Activated CD4-positive, alpha-beta memory T cell treated with anti-CD3 and anti-CD28 coated beads, Interleukin-2, amount 10 ng/mL, durations not matched to agents 7 days and 5 days (primary cell): ENCODE measurements around the gene RDH13. TPM values are rescaled to one million over a fixed set of nuclear protein-coding genes. Genes with fewer than 3 reads are reported as not detected.
"Not testable (repeated sequence)": the region's sequence is repeated elsewhere in the genome, so short reads cannot be mapped to it uniquely, and the experiment has no call there.

Experiments used
- CTCF ChIA-PET: fragments of 350-600 bp; sonication (Branson Sonifier 250); formaldehyde crosslinking; loops from one replicate; lab custom pipeline; 2021; ENCODE audit warnings: antibody characterized with exemption, inconsistent platforms; lab: Charles Lee
- POLR2A ChIA-PET: fragments of 350-600 bp; sonication (Branson Sonifier 250); formaldehyde crosslinking; loops from one replicate; lab custom pipeline; 2021; ENCODE audit warnings: antibody characterized with exemption; lab: Charles Lee
- DNase-seq: peaks from one replicate; pipeline ENCODE4 v3.0.0-alpha.2; 2020
- H3K27ac Mint-ChIP-seq: one replicate; pipeline ENCODE4 v1.8.0; 2021; ENCODE audit warnings: mild to moderate bottlenecking, mixed read lengths
- H3K27me3 Mint-ChIP-seq: one replicate; pipeline ENCODE4 v1.8.0; 2021; ENCODE audit warnings: mixed read lengths
- H3K36me3 Mint-ChIP-seq: one replicate; pipeline ENCODE4 v1.8.0; 2021; ENCODE audit warnings: low read depth, mixed read lengths
- H3K4me1 Mint-ChIP-seq: one replicate; pipeline ENCODE4 v1.8.0; 2021; ENCODE audit warnings: mixed read lengths
- H3K4me3 Mint-ChIP-seq: one replicate; pipeline ENCODE4 v1.8.0; 2021; ENCODE audit warnings: mild to moderate bottlenecking, mixed read lengths
- H3K9me3 Mint-ChIP-seq: one replicate; pipeline ENCODE4 v1.8.0; 2021; ENCODE audit warnings: mixed read lengths
- total RNA-seq, 2 experiments: library from RNA; stranded (reverse); gene quantifications; one replicate each; pipeline ENCODE4 v1.2.3, GENCODE V29; 2021

The RDH13 gene
- total RNA-seq, 2 experiments from 2014 or later = 15.3 to 15.5 TPM

- H3K36me3 Mint-ChIP-seq = peaks cover 58% of the 10 kb centered on the region
- ChIA-PET POLR2A (no interaction called here), CTCF (no interaction called here)
- peaks cover 23% of the 10 kb centered on the region for H3K4me1 Mint-ChIP-seq
- DNase-seq = no peak
- no peaks in the 10 kb centered on the region for H3K27me3 Mint-ChIP-seq
- H3K27ac Mint-ChIP-seq = no peak overlapping the region
- H3K4me3 Mint-ChIP-seq = no peak overlapping the region
- peaks cover 2% of the 10 kb centered on the region for H3K9me3 Mint-ChIP-seq
These were observed 17.9 kb downstream of the RDH13 start for GRCh38 chr19:55044771-55045716.

- no peak for DNase-seq
- ChIA-PET CTCF (no interaction called here), POLR2A (no interaction called here)
- H3K9me3 Mint-ChIP-seq = peaks cover 4% of the 10 kb centered on the region
- peaks cover 62% of the 10 kb centered on the region for H3K36me3 Mint-ChIP-seq
- H3K4me3 Mint-ChIP-seq = no peak overlapping the region
- peaks cover 25% of the 10 kb centered on the region for H3K4me1 Mint-ChIP-seq
- no peak overlapping the region for H3K27ac Mint-ChIP-seq
- H3K27me3 Mint-ChIP-seq = no peaks in the 10 kb centered on the region
These were observed 18.7 kb downstream of the RDH13 start for GRCh38 chr19:55044286-55044685.

- Mint-ChIP-seq H3K27me3 (no peaks in the 10 kb centered on the region), H3K36me3 (peaks cover 59% of the 10 kb centered on the region), H3K4me1 (peaks cover 25% of the 10 kb centered on the region), H3K4me3 (peak overlapping the region; percentile 64), H3K27ac (peak overlapping the region; percentile 94), H3K9me3 (peaks cover 4% of the 10 kb centered on the region)
- CTCF ChIA-PET = no interaction called here
- POLR2A ChIA-PET = interaction anchor here (0.7 kb wide), 1 partner anchor 38 kb away, joined by 3 read pairs; no protein-coding TSS in a partner anchor
- no peak for DNase-seq
These were observed 20.3 kb downstream of the RDH13 start for GRCh38 chr19:55042688-55043087.

GRCh38 chr19:55042344-55042678 is 20.6 kb downstream of the RDH13 start:
- DNase-seq = no peak
- no peaks in the 10 kb centered on the region for H3K27me3 Mint-ChIP-seq
- H3K9me3 Mint-ChIP-seq = peaks cover 4% of the 10 kb centered on the region
- POLR2A ChIA-PET = interaction anchor here (0.7 kb wide), 1 partner anchor 37 kb away, joined by 3 read pairs; no protein-coding TSS in a partner anchor
- H3K4me3 Mint-ChIP-seq = peak overlapping the region; percentile 64
- CTCF ChIA-PET = interaction anchor here (0.6 to 0.8 kb wide), 2 partner anchors 462 to 547 kb away, joined by 3 to 4 read pairs; no protein-coding TSS in a partner anchor
- peaks cover 59% of the 10 kb centered on the region for H3K36me3 Mint-ChIP-seq
- H3K4me1 Mint-ChIP-seq = peaks cover 25% of the 10 kb centered on the region
- peak overlapping the region; percentile 94 for H3K27ac Mint-ChIP-seq

GRCh38 chr19:55041627-55042343 is 21.2 kb downstream of the RDH13 start:
- H3K27ac Mint-ChIP-seq = peak overlapping the region; percentile 94
- H3K4me1 Mint-ChIP-seq = peaks cover 25% of the 10 kb centered on the region
- peaks cover 4% of the 10 kb centered on the region for H3K9me3 Mint-ChIP-seq
- H3K36me3 Mint-ChIP-seq = peaks cover 59% of the 10 kb centered on the region
- H3K4me3 Mint-ChIP-seq = peak overlapping the region; percentile 64
- no peaks in the 10 kb centered on the region for H3K27me3 Mint-ChIP-seq
- ChIA-PET POLR2A (interaction anchor here (0.7 kb wide), 1 partner anchor 37 kb away, joined by 3 read pairs; no protein-coding TSS in a partner anchor), CTCF (interaction anchor here (0.6 to 0.8 kb wide), 2 partner anchors 462 to 548 kb away, joined by 3 to 4 read pairs; no protein-coding TSS in a partner anchor)
- peak; percentile 56 for DNase-seq

- Mint-ChIP-seq H3K4me3 (peak overlapping the region; percentile 64), H3K9me3 (peaks cover 4% of the 10 kb centered on the region), H3K27ac (peak overlapping the region; percentile 94), H3K27me3 (no peaks in the 10 kb centered on the region), H3K36me3 (peaks cover 57% of the 10 kb centered on the region), H3K4me1 (peaks cover 25% of the 10 kb centered on the region)
- ChIA-PET POLR2A (no interaction called here), CTCF (no interaction called here)
- no peak for DNase-seq
These were observed 21.7 kb downstream of the RDH13 start for GRCh38 chr19:55041244-55041626.

GRCh38 chr19:55040654-55041053 is 22.3 kb downstream of the RDH13 start:
- H3K27ac Mint-ChIP-seq, H3K4me3 Mint-ChIP-seq, DNase-seq, H3K27me3 Mint-ChIP-seq, CTCF ChIA-PET, H3K9me3 Mint-ChIP-seq, POLR2A ChIA-PET: not testable (repeated sequence)
- Mint-ChIP-seq H3K4me1 (peaks cover 25% of the 10 kb centered on the region), H3K36me3 (peaks cover 57% of the 10 kb centered on the region)

GRCh38 chr19:55037603-55038002 is 25.3 kb downstream of the RDH13 start:
- H3K27ac Mint-ChIP-seq, POLR2A ChIA-PET, H3K4me3 Mint-ChIP-seq, DNase-seq, CTCF ChIA-PET, H3K27me3 Mint-ChIP-seq: not testable (repeated sequence)
- Mint-ChIP-seq H3K4me1 (peaks cover 18% of the 10 kb centered on the region), H3K9me3 (peaks cover 11% of the 10 kb centered on the region), H3K36me3 (peaks cover 31% of the 10 kb centered on the region)

- peaks cover 13% of the 10 kb centered on the region for H3K9me3 Mint-ChIP-seq
- H3K4me3 Mint-ChIP-seq = no peak overlapping the region
- no peaks in the 10 kb centered on the region for H3K27me3 Mint-ChIP-seq
- H3K4me1 Mint-ChIP-seq = peaks cover 3% of the 10 kb centered on the region
- CTCF ChIA-PET = no interaction called here
- no peak for DNase-seq
- POLR2A ChIA-PET = no interaction called here
- no peak overlapping the region for H3K27ac Mint-ChIP-seq
- peaks cover 18% of the 10 kb centered on the region for H3K36me3 Mint-ChIP-seq
These were observed 26.9 kb downstream of the RDH13 start for GRCh38 chr19:55036058-55036457.

- CTCF ChIA-PET = interaction anchor here (0.6 kb wide), 1 partner anchor 108 kb away, joined by 3 read pairs; no protein-coding TSS in a partner anchor
- no peak for DNase-seq
- no peaks in the 10 kb centered on the region for H3K27me3 Mint-ChIP-seq
- no peak overlapping the region for H3K27ac Mint-ChIP-seq
- H3K9me3 Mint-ChIP-seq = peaks cover 9% of the 10 kb centered on the region
- H3K36me3 Mint-ChIP-seq = peaks cover 10% of the 10 kb centered on the region
- POLR2A ChIA-PET = no interaction called here
- H3K4me3 Mint-ChIP-seq = no peak overlapping the region
- H3K4me1 Mint-ChIP-seq = peaks cover under 1% of the 10 kb centered on the region
These were observed 28.2 kb downstream of the RDH13 start for GRCh38 chr19:55034751-55035150.

GRCh38 chr19:55032976-55033643 is 29.8 kb downstream of the RDH13 start:
- H3K4me1 Mint-ChIP-seq, DNase-seq, POLR2A ChIA-PET, H3K27ac Mint-ChIP-seq, CTCF ChIA-PET, H3K27me3 Mint-ChIP-seq, H3K4me3 Mint-ChIP-seq: not testable (repeated sequence)
- Mint-ChIP-seq H3K9me3 (peaks cover 12% of the 10 kb centered on the region), H3K36me3 (peaks cover 12% of the 10 kb centered on the region)

- Mint-ChIP-seq H3K4me1 (no peaks in the 10 kb centered on the region), H3K36me3 (peaks cover 16% of the 10 kb centered on the region), H3K4me3 (no peak overlapping the region), H3K9me3 (peaks cover 14% of the 10 kb centered on the region), H3K27me3 (no peaks in the 10 kb centered on the region), H3K27ac (no peak overlapping the region)
- POLR2A ChIA-PET = interaction anchor here (0.6 kb wide), 1 partner anchor 38 kb away, joined by 3 read pairs; no protein-coding TSS in a partner anchor
- CTCF ChIA-PET = no interaction called here
- DNase-seq = no peak
These were observed 30.7 kb downstream of the RDH13 start for GRCh38 chr19:55032170-55032800.
